Measurements from ENCODE around the gene ZNF514.
"Not testable (repeated sequence)": the region's sequence is repeated elsewhere in the genome, so short reads cannot be mapped to it uniquely, and the experiment has no call there.

The ZNF514 gene

DNA sequence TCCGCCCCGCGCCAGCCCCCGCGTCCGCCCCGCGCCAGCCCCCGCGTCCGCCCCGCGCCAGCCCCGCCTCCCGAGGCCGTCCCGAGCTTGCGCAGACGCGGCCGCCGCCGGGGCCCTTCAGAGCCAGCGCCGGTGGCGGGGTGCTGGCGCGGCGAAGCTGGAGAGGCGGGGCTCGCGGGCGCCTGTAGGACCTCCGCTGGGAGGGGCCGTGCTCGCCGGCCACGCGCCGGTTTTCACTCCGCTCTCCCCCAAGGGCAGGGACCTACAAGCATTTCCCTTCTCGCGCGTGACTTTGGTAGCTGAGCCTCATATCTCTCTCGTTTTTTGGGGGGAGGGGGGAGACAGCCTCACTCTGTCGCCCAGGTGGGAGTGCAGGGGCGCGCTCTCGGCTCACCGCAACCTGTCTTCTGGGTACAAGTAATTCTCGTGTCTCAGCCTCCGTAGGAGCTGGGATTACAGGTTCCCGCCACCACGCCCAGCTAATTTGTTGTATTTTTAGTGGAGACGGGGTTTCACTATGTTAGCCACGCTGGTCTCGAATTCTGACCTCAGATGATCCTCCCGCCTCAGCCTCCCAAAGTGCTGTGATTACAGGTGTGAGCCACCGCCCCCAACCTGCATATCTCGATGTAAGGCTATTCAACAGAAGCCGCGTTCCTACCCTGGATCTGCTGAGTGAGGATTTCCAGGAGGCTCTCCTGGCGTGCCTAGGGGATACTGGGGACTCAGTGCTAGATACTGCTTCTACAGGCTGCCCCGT, at the start of gene ZNF514:
ZNF514 (minus strand) TSS at position 159 of the 760 bp plus-strand sequence. CDS start 6,595 bp downstream, outside the sequence.
- DNase-seq (ENCODE audit: low spot score), result peak; percentile 91

DNA sequence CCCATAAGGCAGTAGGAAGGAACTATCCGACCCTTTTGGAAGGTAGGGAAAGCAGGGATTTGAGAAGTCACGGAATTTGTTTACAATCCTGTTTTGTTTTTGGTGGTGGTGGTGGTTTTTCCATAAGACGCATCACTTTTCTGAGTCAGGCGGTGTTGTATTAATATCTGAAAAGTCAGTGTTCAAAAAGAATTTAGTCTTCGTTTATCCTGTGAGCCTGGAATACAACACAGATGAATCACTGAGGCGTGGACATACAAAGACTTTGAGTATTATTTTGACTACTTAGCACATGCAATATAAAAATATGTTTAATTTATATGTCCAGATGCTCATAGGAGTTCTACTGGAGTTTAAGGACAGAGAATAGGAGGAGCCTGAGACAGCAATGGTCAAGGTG, 48.5 kb upstream of the ZNF514 start:
- DNase-seq (ENCODE audit: low spot score), result no peak

GRCh38 chr2:95207111-95207961, 47.7 kb upstream of the ZNF514 start, which contains the start of gene ZNF892:
TSS of gene ZNF892 (plus strand) at chr2:95207521. CDS start at chr2:95207816, 295 bp downstream.
- peak; percentile 97 for DNase-seq (ENCODE audit: low spot score)

- DNase-seq (ENCODE audit: low spot score), result peak; percentile 34
Measured at GRCh38 chr2:95206096-95206495, 46.4 kb upstream of the ZNF514 start.

GRCh38 chr2:95204396-95204795, 44.7 kb upstream of the ZNF514 start:
- no peak for DNase-seq (ENCODE audit: low spot score)

DNA sequence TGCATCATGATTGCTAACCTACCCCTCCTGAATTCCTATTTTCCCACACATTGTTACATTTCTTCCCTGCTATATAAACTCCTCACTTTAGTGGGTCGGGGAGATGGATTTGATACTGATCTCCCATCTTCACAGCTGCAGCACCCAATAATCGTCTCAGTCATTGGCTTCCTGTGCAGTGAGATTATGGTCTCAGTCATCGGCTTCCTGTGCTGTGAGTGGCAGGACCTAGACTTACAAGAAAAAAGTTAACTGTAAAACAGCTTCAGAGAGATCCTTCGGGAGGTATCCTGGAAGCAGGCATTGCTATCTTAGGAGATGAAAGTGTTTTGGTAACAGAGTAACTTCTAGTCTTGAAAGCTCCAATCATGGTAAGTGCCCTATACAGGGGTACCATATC, 44.3 kb upstream of the ZNF514 start:
- DNase-seq (ENCODE audit: low spot score), result no peak

- not testable (repeated sequence) for DNase-seq (ENCODE audit: low spot score)
Measured at GRCh38 chr2:95192956-95193355, 33.3 kb upstream of the ZNF514 start.

- DNase-seq (ENCODE audit: low spot score), result no peak
Measured at GRCh38 chr2:95185973-95186372, 26.3 kb upstream of the ZNF514 start.

DNA sequence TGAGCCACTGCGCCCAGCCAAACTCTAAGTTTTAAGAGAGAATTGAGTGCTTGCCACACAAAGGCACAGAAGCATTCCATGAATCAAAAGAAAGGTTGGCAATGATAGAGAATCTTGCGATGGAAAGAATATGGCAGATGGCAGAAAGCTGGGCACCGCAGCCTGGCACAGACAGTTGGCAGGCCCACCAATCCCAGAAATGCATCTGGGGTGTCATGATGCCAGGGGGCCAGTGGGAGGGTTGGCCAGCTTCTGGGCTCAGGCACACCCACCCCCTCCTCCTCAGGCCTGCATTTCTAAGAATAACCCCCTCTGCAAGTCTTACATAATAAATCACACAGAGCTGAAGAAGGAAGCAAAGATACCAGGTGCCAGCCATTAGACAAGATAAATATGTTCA, 25.5 kb upstream of the ZNF514 start:
- no peak for DNase-seq (ENCODE audit: low spot score)

GRCh38 chr2:95181774-95182173, 22.1 kb upstream of the ZNF514 start:
- no peak for DNase-seq (ENCODE audit: low spot score)

DNA sequence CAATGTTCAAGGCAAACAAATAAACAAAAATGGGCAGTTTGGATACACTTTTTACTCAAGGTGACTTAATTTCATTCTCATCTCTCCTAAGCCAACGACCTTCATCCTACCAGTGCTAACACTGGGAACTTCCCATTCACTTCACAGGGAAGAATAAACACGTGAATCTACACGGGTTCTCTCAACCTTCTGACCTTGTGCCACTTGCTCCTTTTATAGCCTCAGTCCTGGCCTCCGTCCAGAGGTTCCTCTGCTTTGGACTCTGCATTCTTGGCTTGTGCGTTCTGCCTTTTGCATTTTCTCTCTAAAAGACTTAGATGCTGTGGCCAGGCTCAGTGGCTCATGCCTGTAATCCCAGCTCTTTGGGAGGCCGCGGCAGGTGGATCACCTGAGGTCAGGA, 19.8 kb upstream of the ZNF514 start:
- no peak for DNase-seq (ENCODE audit: low spot score)

DNA sequence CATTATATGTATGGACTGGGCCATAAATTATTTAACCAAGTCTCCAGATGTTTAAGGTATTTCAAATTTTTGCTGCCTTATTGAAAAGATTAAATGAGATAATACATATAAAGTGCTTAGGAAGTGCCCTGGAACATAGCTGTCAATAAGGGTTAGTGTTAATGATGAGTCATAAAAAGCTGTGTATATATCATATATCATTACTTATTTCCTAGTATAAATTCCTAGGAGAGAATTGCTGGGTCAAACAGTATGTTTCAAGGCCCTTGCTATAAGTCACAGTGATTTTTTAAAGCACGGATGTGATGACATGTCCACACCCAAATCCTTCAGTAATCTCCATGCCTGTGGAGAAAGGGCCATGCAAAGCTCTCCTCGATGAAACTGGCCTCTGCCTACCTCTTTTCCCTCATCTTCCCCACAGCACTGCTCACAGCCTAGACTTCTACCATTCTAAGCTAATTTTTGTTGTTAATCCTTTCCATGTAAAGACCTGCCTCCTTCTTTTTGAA, 14.4 kb upstream of the ZNF514 start:
- no peak for DNase-seq (ENCODE audit: low spot score)

DNA sequence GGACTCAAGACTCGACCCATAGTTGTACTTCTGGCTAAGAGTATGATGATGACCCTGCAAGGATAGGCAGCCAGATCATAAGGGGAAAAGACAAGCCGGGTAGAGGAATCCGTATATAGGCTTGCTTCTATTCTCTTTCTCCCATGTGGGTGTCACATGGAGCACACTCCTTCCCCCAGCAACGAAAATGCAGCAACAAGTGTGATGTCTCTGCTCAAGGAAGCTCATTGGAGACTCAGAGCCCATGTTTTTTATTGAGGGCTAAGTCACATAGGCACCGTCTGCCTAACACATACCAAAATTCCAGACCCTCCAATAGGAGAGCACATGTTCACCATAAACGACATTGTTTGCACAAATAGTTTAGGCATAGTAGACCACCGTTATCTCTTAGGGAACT, 12.3 kb upstream of the ZNF514 start:
- no peak for DNase-seq (ENCODE audit: low spot score)

DNA sequence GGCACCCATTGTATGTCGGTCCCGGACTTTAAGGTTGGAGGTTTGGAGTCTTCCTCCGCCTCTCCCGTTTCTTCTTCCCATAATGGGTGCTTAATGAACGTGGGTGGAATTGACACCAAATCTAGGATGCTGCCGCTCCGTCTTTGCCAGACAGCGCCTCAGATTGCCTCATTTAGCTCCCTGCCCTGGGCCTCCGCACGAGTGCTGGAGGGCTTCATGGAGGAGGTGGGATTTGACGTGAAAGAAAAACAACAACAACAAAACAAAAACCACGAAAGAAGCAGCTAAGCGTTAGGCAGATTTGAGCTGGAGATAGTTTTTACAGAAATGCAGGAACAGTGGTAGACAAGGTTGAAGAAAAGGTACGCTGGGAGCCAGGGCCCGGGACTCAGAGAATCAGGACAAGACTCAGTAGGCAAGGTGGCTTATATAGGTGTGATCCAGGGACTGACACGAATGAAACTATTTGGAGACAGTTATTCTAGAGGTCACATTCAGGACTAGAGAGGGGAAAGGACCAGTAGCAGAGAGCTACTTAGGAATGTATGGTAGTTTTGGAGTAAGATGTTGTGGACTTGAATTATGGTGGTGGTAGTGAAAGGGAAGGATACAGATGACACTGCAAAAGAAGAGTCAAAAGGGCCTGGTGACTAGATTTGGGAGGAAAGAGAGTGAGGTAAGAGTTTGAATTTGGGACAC, 6.6 kb upstream of the ZNF514 start:
- DNase-seq (ENCODE audit: low spot score), result peak; percentile 23

DNA sequence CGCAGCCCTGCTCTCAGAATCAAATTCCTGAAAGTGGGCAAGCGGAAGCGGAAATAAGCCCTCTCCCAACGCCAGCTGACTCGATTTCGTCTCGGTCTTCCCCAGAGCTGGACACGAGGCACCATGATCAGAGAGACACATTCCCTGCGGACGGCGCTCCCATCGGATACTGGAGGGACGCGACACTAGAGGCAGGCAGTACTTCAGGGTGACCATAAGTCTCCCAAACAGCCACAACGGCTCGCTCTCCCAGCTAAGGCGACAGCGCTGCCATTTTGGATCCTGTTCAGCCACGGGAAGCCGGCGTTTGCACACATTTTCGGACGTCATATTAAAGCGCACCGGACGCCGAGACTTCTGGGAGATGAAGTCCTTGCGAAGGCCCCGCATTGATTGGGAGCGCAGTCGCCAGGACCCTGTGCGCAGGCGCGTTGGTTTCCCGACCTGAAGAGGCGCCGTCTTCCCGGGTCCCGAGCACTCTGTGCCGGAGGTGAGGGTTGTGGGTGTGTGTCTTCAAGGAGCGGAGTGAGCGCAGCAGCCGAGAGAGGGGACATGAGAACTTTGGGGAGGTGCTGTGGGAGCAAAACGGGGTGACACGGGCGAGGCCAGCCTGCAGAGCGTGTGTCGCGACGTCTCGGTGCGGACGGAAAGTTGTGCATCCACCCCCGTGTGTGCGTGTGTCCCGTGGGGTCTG, 5.9 kb upstream of the ZNF514 start, which contains the start of gene ZNF2:
ZNF2 (plus strand) TSS at position 439 of the 694 bp plus-strand sequence. CDS start 10,418 bp downstream, outside the sequence.
- DNase-seq (ENCODE audit: low spot score), result peak; percentile 100

DNA sequence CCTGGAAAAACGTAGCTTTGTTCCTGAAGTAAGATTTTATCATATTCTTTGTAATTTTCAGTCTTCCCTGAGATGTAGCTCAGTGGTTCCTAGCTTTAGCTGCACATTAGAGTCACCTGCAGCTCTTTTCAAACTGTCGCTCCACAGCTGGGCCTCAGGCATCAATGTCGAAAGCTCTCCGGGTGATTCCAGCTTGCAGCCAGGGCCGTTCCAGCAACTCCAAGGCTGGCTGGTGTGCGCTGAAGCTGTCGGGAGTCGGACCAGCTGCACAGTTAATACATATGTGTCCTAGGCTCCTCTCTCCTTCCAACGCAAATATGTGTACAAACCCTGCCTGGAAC, 5.4 kb upstream of the ZNF514 start:
- DNase-seq (ENCODE audit: low spot score), result no peak

DNA sequence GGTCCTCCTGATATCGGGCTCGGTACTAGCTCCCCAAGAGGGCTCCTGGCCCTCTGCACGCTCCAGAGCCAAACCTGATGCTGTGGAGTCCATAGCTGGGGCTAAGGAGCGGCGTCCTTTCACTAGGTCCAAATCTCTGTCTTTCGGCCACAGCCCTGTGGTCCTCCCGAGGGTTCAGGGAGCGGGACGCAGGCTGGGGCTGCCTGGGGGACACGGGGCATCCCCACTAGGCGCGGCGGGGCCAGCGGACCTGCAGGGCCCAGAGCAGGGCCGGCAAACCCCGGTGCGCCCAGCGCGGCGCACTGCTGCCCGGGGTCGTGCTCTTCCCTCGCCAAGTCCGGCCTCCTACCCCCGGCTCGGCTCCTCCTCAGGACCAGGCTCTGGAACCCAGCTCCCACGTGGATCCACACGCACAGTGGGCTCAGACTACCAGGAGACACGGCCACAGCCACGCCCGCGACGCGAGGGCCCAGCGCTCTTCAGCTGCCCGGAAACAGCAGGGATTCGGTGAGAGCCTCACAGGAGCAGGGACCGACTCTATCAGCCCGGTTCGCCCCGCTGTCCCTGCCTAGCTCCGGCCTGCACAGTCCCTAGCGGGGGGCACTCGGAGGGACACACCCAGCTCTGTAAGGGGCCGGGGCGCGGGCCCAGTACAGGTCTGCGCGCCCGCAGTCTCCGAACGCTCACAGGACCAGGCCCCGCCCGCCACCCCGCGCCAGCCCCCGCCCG, 593 bp downstream of the ZNF514 start:
- peak; percentile 62 for DNase-seq (ENCODE audit: low spot score)

- DNase-seq (ENCODE audit: low spot score), result no peak
Measured at GRCh38 chr2:95158441-95158840, 1.2 kb downstream of the ZNF514 start.

DNA sequence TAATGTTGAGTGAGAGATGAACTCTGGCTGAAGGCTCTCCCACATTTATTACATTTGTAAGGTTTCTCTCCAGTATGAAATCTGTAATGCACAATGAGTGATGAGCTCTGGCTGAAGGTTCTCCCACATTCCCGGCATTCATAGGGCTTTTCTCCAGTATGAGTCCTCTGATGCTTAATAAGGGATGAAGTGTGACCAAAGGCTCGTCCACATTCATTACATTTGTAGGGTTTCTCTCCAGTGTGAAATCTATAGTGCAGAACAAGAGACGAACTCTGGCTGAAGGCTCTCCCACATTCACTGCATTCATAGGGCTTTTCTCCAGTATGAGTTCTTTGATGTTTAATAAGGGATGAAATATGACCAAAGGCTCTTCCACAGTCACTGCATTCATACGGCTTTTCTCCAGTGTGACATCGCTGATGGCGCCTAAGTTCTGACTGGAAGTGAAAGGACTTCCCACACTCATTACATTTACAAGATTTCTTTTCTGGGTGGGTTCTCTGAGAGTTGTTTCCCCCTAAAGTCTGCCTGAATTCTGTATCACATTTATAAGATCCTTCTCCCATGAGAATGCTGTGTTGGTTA, 10.2 kb downstream of the ZNF514 start:
- no peak for DNase-seq (ENCODE audit: low spot score)

GRCh38 chr2:95143838-95144237, 15.8 kb downstream of the ZNF514 start:
- DNase-seq (ENCODE audit: low spot score), result no peak

DNA sequence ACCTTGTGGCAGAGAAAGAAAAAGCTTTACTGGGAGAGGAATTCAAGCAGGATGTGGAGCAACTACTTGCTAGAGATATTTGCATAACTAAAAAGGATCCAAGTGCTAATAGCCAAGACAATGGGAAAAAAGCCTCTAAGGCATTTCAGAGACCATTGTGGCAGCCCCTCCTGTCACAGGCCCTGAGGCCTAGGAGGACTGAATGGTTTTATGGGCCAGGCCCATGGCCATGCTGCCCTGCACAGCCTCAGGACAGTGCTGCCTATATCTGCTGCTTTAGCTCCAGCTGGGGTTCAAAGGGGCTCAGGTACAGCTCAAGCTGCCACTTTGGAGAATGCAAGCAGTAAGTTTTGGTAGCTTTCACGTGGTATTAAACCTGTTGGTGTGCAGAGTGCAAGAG, 20.9 kb downstream of the ZNF514 start:
- no peak for DNase-seq (ENCODE audit: low spot score)

All from iPS-NIHi11 (cell line).